T-cell (primary cell): Measurements from ENCODE around the gene PIK3AP1. TPM values are rescaled to one million over a fixed set of nuclear protein-coding genes. Genes with fewer than 3 reads are reported as not detected.

Source experiments
- ATAC-seq, 4 experiments: fragments of 200-7000 bp in 3 of 4; fragments of 150-1000 bp in 1 of 4; cut with Tn5 transposase; replicated peaks in 1 of 4; 1 replicate in 3 of 4; 2 replicates in 1 of 4; pipeline ENCODE4 v1.10.0; 2021; ENCODE audit warnings: moderate library complexity in 3 of 4, mild to moderate bottlenecking in 2 of 4, moderate number of reproducible peaks in 1 of 4
- CTCF ChIA-PET, 2 donors: fragments of 300-600 bp; sonication (Branson Sonifier 250); formaldehyde crosslinking; loops; one replicate each; lab custom pipeline; 2022; ENCODE audit warnings: antibody characterized with exemption in 2 of 2; lab: Charles Lee
- POLR2A ChIA-PET, 2 donors: fragments of 300-600 bp; sonication (Branson Sonifier 250); formaldehyde crosslinking; loops; one replicate each; lab custom pipeline; 2022; ENCODE audit warnings: antibody characterized with exemption in 2 of 2; lab: Charles Lee
- DNase-seq, 35 experiments: peaks; one replicate each; pipeline versions ENCODE4 v3.0.0 to v3.0.0-alpha.2; 2013 to 2023
- H3K27ac ChIP-seq: one replicate; pipeline ENCODE4 v1.5.1; 2013; ENCODE audit warnings: low read length
- H3K27me3 ChIP-seq, 2 experiments: replicated peaks in 1 of 2; 1 replicate in 1 of 2; 2 replicates in 1 of 2; pipeline versions ENCODE4 v1.6.1 to v1.7.0; 2013; ENCODE audit warnings: low read length in 1 of 2, mixed read lengths in 1 of 2; ENCODE audit not compliant: control insufficient read depth in 2 of 2, insufficient read depth in 2 of 2; ENCODE audit errors: extremely low read depth in 1 of 2
- H3K36me3 ChIP-seq, 2 donors: 1 replicate in 1 of 2; 2 replicates in 1 of 2; pipeline versions ENCODE4 v1.6.1 to v1.7.0; 2013; ENCODE audit warnings: low read length in 1 of 2; ENCODE audit not compliant: control insufficient read depth in 2 of 2, insufficient read depth in 1 of 2; ENCODE audit errors: extremely low read depth in 1 of 2
- H3K4me1 ChIP-seq, 2 experiments: 1 replicate in 1 of 2; 2 replicates in 1 of 2; pipeline versions ENCODE4 v1.6.1 to v1.7.0; 2013; ENCODE audit warnings: low read length in 2 of 2, mixed read lengths in 1 of 2; ENCODE audit not compliant: insufficient read depth in 2 of 2, control insufficient read depth in 1 of 2; ENCODE audit errors: extremely low read depth in 1 of 2
- H3K4me3 ChIP-seq, 2 donors: 1 replicate in 1 of 2; 2 replicates in 1 of 2; pipeline versions ENCODE4 v1.5.1 to v1.7.0; 2013; ENCODE audit warnings: mild to moderate bottlenecking in 2 of 2, low read length in 1 of 2, moderate library complexity in 1 of 2; ENCODE audit not compliant: control insufficient read depth in 1 of 2; ENCODE audit errors: extremely low read depth in 1 of 2
- H3K9me3 ChIP-seq: 2 replicates; pipeline ENCODE4 v1.7.0; 2013
- H3K27ac Mint-ChIP-seq, 2 donors: one replicate each; pipeline ENCODE4 v1.8.0; 2020 to 2021; ENCODE audit warnings: mild to moderate bottlenecking in 2 of 2, mixed read lengths in 2 of 2
- H3K27me3 Mint-ChIP-seq, 2 donors: one replicate each; pipeline ENCODE4 v1.8.0; 2021 to 2022; ENCODE audit warnings: mixed read lengths in 2 of 2
- H3K36me3 Mint-ChIP-seq: one replicate; pipeline ENCODE4 v1.8.0; 2021; ENCODE audit warnings: mixed read lengths
- H3K4me1 Mint-ChIP-seq, 3 donors: one replicate each; pipeline ENCODE4 v1.8.0; 2020 to 2022; ENCODE audit warnings: mixed read lengths in 3 of 3, mild to moderate bottlenecking in 1 of 3
- H3K4me3 Mint-ChIP-seq, 3 donors: one replicate each; pipeline ENCODE4 v1.8.0; 2020 to 2022; ENCODE audit warnings: mild to moderate bottlenecking in 3 of 3, mixed read lengths in 3 of 3, moderate library complexity in 3 of 3
- H3K9me3 Mint-ChIP-seq, 3 donors: one replicate each; pipeline ENCODE4 v1.8.0; 2020 to 2022; ENCODE audit warnings: mixed read lengths in 3 of 3
- WGBS: methylation state at CpG from one replicate; pipeline ENCODE4 v1.1.5; 2013; ENCODE audit warnings: missing lambda C conversion rate; ENCODE audit not compliant: insufficient coverage; 5-methylcytosine and 5-hydroxymethylcytosine counted together
- total RNA-seq, 35 experiments: library from RNA in 6 of 35; stranded (reverse) in 6 of 35; fragments of 120-200 nt in 1 of 35; gene quantifications; one replicate each; pipeline versions ENCODE4 v1.2.1 to v1.2.4 and lab custom pipeline; 2013 to 2026

The PIK3AP1 gene
- total RNA-seq, 5 donors from 2014 or later (not counting 1 experiment from before 2014, with no cell fraction given), result 4.9 to 9.5 (median 7.9) TPM

DNA sequence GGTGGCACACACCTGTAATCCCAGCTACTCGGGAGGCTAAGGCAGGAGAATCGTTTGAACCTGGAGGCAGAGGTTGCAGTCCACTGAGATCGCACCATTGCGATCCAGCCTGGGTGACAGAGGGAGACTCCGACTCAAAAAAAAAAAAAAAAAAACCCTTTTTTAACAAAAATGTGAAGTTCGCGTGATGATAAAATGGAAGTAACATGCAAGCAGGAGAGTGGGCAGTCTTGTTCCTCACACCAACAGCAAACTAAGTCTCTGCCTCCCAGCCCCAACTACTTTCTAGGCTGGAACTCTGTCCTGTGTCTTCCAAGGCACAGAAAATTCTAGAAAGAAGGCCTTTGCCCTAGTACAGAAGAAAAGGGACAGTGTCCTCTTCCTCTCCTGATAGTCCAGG is 11.3 kb downstream of the PIK3AP1 start:
- Mint-ChIP-seq H3K27me3 (no peaks in the 10 kb centered on the region), H3K27ac (no peak overlapping the region), H3K36me3 (no peaks in the 10 kb centered on the region), H3K4me3 (no peak overlapping the region), H3K4me1 (peaks cover 0 to 5% (median 0%) of the 10 kb centered on the region in 3 donors), H3K9me3 (no peaks in the 10 kb centered on the region)
- DNase-seq, result no peak
- WGBS, result no CpG with 5 or more reads among the region's 7 CpGs
- H3K36me3 ChIP-seq, result peaks cover 0 to 5% of the 10 kb centered on the region in 2 donors
- no peak overlapping the region for H3K4me3 ChIP-seq
- ATAC-seq, result no peak
- H3K4me1 ChIP-seq, result no peaks in the 10 kb centered on the region
- no peak overlapping the region for H3K27ac ChIP-seq
- H3K27me3 ChIP-seq, result peaks cover 0 to 2% of the 10 kb centered on the region in 2 experiments
- ChIA-PET CTCF (interaction anchor here in 1 of 2 donors (0.5 to 0.6 kb wide), 2 partner anchors 12 to 541 kb away, joined by 3 to 4 read pairs; no protein-coding TSS in a partner anchor), POLR2A (interaction anchor here in 1 of 2 donors (0.6 kb wide), 1 partner anchor 265 kb away, joined by 4 read pairs; no protein-coding TSS in a partner anchor)
- no peaks in the 10 kb centered on the region for H3K9me3 ChIP-seq

- no peaks in the 10 kb centered on the region for H3K9me3 ChIP-seq
- no peaks in the 10 kb centered on the region for H3K9me3 Mint-ChIP-seq
- H3K4me3 ChIP-seq, result no peak overlapping the region
- no CpG with 5 or more reads among the region's 7 CpGs for WGBS
- ChIA-PET POLR2A (interaction anchor here in 1 of 2 donors (0.6 kb wide), 1 partner anchor 266 kb away, joined by 4 read pairs; no protein-coding TSS in a partner anchor), CTCF (interaction anchor here in 1 of 2 donors (0.6 kb wide), 1 partner anchor 542 kb away, joined by 4 read pairs; no protein-coding TSS in a partner anchor)
- ATAC-seq (no peak), DNase-seq (no peak)
- peaks cover 0 to 5% of the 10 kb centered on the region in 2 donors for H3K36me3 ChIP-seq
- H3K4me1 ChIP-seq, result no peaks in the 10 kb centered on the region
- no peak overlapping the region for H3K4me3 Mint-ChIP-seq
- H3K4me1 Mint-ChIP-seq, result peaks cover 0 to 8% (median 0%) of the 10 kb centered on the region in 3 donors
- H3K27ac Mint-ChIP-seq, result no peak overlapping the region
- peaks cover 0 to 2% of the 10 kb centered on the region in 2 experiments for H3K27me3 ChIP-seq
- H3K27me3 Mint-ChIP-seq, result no peaks in the 10 kb centered on the region
- no peak overlapping the region for H3K27ac ChIP-seq
- no peaks in the 10 kb centered on the region for H3K36me3 Mint-ChIP-seq
Measured at GRCh38 chr10:96708456-96708855, 11.9 kb downstream of the PIK3AP1 start.

DNA sequence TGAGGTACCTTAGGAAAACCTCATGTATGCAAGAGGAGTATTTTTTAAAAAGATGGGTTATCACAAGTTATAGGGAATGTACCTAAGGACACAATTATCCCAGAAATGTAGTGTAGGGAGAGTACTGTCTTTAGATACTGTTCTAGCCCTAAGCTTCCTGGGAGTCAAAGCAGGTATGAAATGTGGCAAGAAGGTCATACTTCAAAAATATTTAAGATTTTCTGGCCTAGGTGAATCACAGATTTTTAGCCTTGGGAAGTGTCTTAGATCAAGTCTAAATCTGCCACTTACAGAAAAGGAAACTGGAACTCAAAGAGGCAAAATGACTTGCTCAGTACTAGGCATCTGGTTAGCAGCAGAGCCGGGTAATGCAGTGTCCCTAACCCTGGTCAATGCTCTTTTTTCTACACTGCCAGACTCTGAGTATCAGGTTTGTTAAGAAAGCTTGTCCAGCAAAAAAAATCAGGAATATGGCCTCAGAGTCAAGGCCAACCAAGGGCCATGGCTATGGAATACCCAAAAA is 13.9 kb downstream of the PIK3AP1 start:
- H3K27ac Mint-ChIP-seq, result no peak overlapping the region
- no peaks in the 10 kb centered on the region for H3K36me3 Mint-ChIP-seq
- Histone ChIP-seq H3K36me3 (peaks cover 0 to 5% of the 10 kb centered on the region in 2 donors), H3K4me3 (no peak overlapping the region), H3K27me3 (peaks cover 0 to 2% of the 10 kb centered on the region in 2 experiments), H3K9me3 (no peaks in the 10 kb centered on the region), H3K27ac (no peak overlapping the region), H3K4me1 (no peaks in the 10 kb centered on the region)
- CTCF ChIA-PET, result interaction anchor here (0.6 to 0.9 kb wide), 3 partner anchors 42 to 498 kb away, joined by 3 read pairs; no protein-coding TSS in a partner anchor
- H3K27me3 Mint-ChIP-seq, result no peaks in the 10 kb centered on the region
- H3K4me1 Mint-ChIP-seq, result peaks cover 0 to 12% (median 0%) of the 10 kb centered on the region in 3 donors
- no peak for ATAC-seq
- DNase-seq, result no peak
- no peaks in the 10 kb centered on the region for H3K9me3 Mint-ChIP-seq
- no CpG with 5 or more reads among the region's 1 CpG for WGBS
- POLR2A ChIA-PET, result no interaction called here
- H3K4me3 Mint-ChIP-seq, result no peak overlapping the region

- H3K27ac ChIP-seq, result no peak overlapping the region
- no peaks in the 10 kb centered on the region for H3K27me3 Mint-ChIP-seq
- 86% methylated on average over 1 of the region's 1 CpG for WGBS
- POLR2A ChIA-PET, result no interaction called here
- no peak overlapping the region for H3K4me3 Mint-ChIP-seq
- peaks cover 0 to 5% of the 10 kb centered on the region in 2 donors for H3K36me3 ChIP-seq
- no peaks in the 10 kb centered on the region for H3K36me3 Mint-ChIP-seq
- H3K9me3 ChIP-seq, result no peaks in the 10 kb centered on the region
- CTCF ChIA-PET, result interaction anchor here (0.6 to 1.3 kb wide), 5 partner anchors 42 to 1762 kb away, joined by 3 to 5 read pairs (median 4); no protein-coding TSS in a partner anchor
- no peak overlapping the region for H3K27ac Mint-ChIP-seq
- no peak overlapping the region for H3K4me3 ChIP-seq
- ATAC-seq (no peak), DNase-seq (no peak)
- no peaks in the 10 kb centered on the region for H3K4me1 ChIP-seq
- H3K27me3 ChIP-seq, result peaks cover 0 to 2% of the 10 kb centered on the region in 2 experiments
- H3K4me1 Mint-ChIP-seq, result peaks cover 0 to 14% (median 0%) of the 10 kb centered on the region in 3 donors
- no peaks in the 10 kb centered on the region for H3K9me3 Mint-ChIP-seq
Measured at GRCh38 chr10:96705134-96705533, 15.2 kb downstream of the PIK3AP1 start.

DNA sequence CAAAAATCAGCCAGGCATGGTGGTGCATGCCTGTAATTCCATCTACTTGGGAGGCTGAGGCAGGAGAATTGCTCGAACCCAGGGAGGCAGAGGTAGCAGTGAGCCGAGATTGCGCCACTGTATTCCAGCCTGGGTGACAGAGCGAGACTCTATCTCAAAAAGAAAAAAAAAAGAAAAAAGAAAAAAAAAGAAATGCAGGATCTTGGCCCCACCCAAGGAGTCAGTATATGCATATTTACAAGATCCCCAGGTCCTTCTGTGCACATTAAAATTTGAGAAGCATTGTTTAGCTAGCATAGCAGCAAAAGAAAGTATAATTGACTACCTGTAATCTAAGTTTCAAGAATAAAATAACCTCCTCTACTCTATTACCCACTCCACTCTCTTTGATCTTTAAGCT is 15.8 kb downstream of the PIK3AP1 start:
- no peak overlapping the region for H3K4me3 Mint-ChIP-seq
- no peak overlapping the region for H3K27ac Mint-ChIP-seq
- Histone ChIP-seq H3K4me3 (no peak overlapping the region), H3K9me3 (no peaks in the 10 kb centered on the region), H3K27ac (no peak overlapping the region), H3K4me1 (no peaks in the 10 kb centered on the region), H3K27me3 (peaks cover 0 to 2% of the 10 kb centered on the region in 2 experiments), H3K36me3 (peaks cover 0 to 5% of the 10 kb centered on the region in 2 donors)
- no peaks in the 10 kb centered on the region for H3K36me3 Mint-ChIP-seq
- ATAC-seq (no peak), DNase-seq (no peak)
- WGBS, result no CpG with 5 or more reads among the region's 4 CpGs
- ChIA-PET CTCF (interaction anchor here (0.6 to 1.3 kb wide), 3 partner anchors 42 to 60 kb away, joined by 3 to 5 read pairs (median 4); no protein-coding TSS in a partner anchor), POLR2A (no interaction called here)
- peaks cover 0 to 14% (median 0%) of the 10 kb centered on the region in 3 donors for H3K4me1 Mint-ChIP-seq
- H3K9me3 Mint-ChIP-seq, result no peaks in the 10 kb centered on the region
- H3K27me3 Mint-ChIP-seq, result no peaks in the 10 kb centered on the region

DNA sequence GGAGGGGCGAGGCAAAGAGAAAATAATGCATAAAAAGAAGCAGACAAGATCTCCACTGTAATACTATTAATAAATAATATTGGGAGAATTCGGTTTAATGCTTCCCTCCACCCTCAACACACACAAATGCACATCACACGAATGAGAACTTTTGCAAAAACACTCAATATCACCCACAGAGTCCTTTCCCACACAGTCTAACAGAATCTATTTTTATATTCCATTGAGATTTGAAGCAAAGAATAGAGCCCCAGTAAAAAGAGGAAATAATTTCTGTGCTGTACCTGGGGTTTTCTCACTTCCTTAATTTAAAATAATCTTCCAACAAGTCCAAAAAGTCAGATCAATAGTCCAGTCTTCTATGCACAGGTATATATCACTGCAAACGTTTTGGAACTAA is 17.0 kb downstream of the PIK3AP1 start:
- H3K36me3 Mint-ChIP-seq, result no peaks in the 10 kb centered on the region
- Histone ChIP-seq H3K36me3 (peaks cover 0 to 5% of the 10 kb centered on the region in 2 donors), H3K27me3 (no peaks in the 10 kb centered on the region), H3K4me1 (no peaks in the 10 kb centered on the region), H3K27ac (no peak overlapping the region), H3K9me3 (no peaks in the 10 kb centered on the region), H3K4me3 (no peak overlapping the region)
- ATAC-seq (no peak), DNase-seq (no peak)
- no peak overlapping the region for H3K27ac Mint-ChIP-seq
- CTCF ChIA-PET, result no interaction called here
- no peak overlapping the region for H3K4me3 Mint-ChIP-seq
- H3K9me3 Mint-ChIP-seq, result no peaks in the 10 kb centered on the region
- POLR2A ChIA-PET, result no interaction called here
- no CpG with 5 or more reads among the region's 4 CpGs for WGBS
- no peaks in the 10 kb centered on the region for H3K27me3 Mint-ChIP-seq
- peaks cover 0 to 13% (median 0%) of the 10 kb centered on the region in 3 donors for H3K4me1 Mint-ChIP-seq
